Spleen (tissue), 7 donors: Measurements from ENCODE around the gene FSCN2.
A peak's percentile ranks its signal among the peaks of the same experiment; 100 is the strongest.

ENCODE experiments used
- CTCF ChIP-seq, 11 experiments: fragments of 200-600 bp in 7 of 11; fragments of 450-650 bp in 4 of 11; sonication (generic) in 4 of 11; IDR thresholded peaks in 8 of 11; conservative IDR thresholded peaks in 3 of 11; 1 replicate in 7 of 11; 2 replicates in 4 of 11; pipeline versions ENCODE4 v1.4.0 to v1.8.0; 2016 to 2021; ENCODE audit warnings: antibody characterized with exemption in 11 of 11, inconsistent platforms in 4 of 11, mild to moderate bottlenecking in 1 of 11
- POLR2A ChIP-seq, 3 donors: fragments of 450-650 bp; IDR thresholded peaks; one replicate each; pipeline ENCODE4 v1.5.1; 2017; ENCODE audit warnings: antibody characterized with exemption in 3 of 3, mild to moderate bottlenecking in 1 of 3
- POLR2AphosphoS5 ChIP-seq, 3 donors: sonication (generic); formaldehyde crosslinking; IDR thresholded peaks; one replicate each; pipeline ENCODE4 v1.5.1; 2017; ENCODE audit warnings: antibody characterized with exemption in 3 of 3
- donor health status: DM: no; HTN: no; CAD: no; lungs with moderate emphysema.
- donor health status: DM: no; HTN: no; CAD: no.
- donor health status: DM: no; HTN: no; CAD: no.

GRCh38 chr17:81546906-81547613 is 18.9 kb downstream of the FSCN2 start:
- TF ChIP-seq CTCF (IDR thresholded peaks at IDR 0.05 in 8 of 11, conservative IDR thresholded peaks at IDR 0.05 in 3 of 11) (no peak), POLR2AphosphoS5 (IDR thresholded peaks at IDR 0.05) (peak in 1 of 3 donors; percentile 42), POLR2A (IDR thresholded peaks at IDR 0.05) (no peak)
